Activated CD4-positive, alpha-beta T cell treated with anti-CD3 and anti-CD28 coated beads for 24 hours (primary cell): ENCODE measurements around the gene NAA30.
"Not testable (repeated sequence)": the region's sequence is repeated elsewhere in the genome, so short reads cannot be mapped to it uniquely, and the experiment has no call there.

Experiments used
- DNase-seq, 2 donors: peaks; one replicate each; pipeline ENCODE4 v3.0.0-alpha.2; 2020; ENCODE audit warnings: low read depth in 2 of 2

Gene NAA30

DNA sequence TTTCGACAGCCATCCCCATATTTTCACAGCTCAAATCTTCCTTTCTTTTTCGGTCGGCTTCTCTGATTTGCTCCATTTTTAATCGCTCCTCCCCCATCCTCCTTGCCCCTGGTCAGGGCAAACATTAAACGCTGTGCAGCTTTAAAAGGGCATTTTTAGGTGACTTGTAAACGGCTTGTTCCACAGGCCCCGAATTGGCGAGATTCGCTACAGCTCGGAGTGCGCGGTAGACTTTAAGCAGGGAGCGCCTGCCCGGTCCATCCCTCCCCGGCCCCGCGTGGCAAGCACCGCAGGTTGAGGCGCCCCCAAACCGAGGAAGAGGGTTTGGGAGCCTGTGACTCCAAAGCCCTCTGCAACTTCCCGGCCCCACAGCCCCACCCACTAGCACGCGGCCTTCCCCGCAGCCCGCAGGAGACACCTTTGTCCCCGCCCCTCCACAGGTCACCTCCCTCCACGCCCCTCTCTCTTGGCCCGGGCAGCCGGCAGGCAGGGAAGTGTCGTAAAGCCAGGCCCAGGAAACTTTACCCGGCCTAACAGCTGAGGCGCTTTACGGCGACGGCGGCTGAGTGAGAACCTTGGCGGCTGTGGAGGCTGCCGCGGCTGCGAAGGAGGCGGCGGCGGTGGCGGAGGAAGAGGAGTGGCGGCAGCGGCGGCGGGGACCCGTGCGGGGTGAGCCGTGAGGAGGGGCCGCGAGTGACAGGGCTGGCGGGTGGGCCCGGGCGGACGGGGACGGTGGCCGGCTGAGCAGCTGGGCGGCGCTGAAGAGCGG is at the start of gene NAA30:
NAA30 (plus strand) TSS at position 550 of the 769 bp plus-strand sequence. CDS start 372 bp downstream, outside the sequence.
- DNase-seq: peak; percentile 84 to 90

DNA sequence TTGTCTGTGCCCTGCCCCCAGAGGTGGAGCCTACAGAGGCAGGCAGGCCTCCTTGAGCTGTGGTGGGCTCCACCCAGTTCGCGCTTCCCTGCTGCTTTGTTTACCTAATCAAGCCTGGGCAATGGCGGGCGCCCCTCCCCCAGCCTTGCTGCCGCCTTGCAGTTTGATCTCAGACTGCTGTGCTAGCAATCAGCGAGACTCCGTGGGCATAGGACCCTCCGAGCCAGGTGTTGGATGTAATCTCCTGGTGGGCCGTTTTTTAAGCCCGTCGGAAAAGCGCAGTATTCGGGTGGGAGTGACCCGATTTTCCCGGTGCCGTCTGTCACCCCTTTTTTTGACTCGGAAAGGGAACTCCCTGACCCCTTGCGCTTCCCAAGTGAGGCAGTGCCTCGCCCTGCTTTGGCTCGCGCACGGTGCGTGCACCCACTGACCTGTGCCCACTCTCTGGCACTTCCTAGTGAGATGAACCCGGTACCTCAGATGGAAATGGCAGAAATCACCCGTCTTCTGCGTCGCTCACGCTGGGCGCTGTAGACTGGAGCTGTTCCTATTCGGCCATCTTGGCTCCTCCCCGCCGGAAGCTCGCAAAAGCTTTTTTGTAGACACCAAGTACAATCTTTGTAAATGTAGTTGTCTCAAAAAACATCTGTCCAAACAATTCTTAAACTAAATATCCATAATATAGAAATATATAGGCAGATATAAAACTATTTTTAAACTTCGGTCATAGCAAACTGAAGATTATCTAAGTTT is 46.7 kb upstream of the NAA30 start:
- not testable (repeated sequence) for DNase-seq

DNA sequence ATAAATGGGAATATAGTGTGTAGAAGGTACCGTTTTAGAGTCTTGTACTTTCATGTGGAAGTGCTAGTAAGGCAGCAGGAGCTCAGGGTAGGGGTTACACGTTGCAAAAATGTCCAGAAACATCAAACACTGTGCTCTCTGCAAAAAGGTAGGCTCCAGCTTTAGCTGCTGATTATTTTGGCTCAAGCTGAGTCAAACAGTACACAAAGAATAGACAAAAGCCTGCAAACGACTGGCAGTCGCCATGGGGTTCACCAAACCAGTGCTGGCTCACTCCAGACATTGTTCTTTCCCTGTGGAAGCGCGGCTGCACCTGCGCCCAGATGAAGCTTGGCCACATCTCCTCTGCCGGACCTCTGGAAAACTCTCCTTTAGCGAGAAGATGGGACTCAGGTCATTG is 45.3 kb upstream of the NAA30 start:
- DNase-seq: no peak

DNA sequence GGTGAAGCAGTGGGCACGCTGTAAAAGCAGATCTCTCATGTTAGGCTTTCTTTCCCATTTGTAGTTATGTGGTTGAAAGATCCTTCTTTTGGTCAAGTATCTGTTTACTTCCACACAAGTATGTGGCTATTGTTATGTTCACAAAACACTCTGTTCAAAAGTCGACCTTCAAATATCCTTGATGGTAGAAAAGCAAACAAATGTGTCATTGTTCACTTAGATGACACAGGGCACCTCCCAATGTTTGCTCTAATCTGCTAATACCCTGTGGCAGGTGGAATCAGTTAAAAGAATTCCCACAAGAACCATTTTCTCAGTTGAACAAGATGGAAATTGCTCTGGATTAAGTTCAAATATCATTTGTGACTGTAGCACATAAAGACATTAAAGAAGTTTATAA is 43.6 kb upstream of the NAA30 start:
- no peak for DNase-seq

DNA sequence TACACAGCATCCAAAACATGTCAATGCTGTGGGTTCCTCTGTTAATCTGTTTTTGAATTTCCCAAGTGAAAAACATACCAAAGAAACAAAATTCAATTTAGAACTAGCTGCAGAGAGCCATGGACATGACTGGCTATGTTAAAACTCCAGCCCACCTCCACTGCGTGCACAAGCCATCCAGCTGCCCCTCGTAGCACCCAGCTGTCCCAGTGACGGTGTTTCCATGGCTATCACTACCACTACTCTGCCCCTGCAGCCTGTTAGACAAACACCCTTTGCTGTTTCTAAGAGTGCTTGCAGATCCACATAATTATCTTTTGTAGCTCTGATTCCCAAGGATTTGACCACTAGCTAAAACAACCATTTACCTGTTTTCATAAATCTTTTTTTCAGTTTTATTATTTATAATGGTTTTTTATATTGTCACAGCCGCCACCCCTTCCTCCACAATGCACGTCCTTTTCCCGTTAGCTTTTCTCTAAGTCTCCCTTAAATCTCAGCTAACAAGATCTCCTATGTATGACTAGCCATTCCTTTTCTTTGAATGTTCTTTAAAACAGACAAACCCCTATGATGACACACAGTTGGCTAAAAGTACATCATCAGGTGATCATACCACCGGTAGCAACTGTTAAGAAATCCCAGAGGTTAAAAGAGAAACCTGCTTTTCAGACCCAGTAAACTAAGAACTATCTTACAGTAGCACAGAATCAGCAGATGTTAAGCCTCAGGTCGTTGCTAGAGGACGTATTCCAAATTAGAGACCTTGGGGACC is 37.8 kb upstream of the NAA30 start:
- DNase-seq: no peak

DNA sequence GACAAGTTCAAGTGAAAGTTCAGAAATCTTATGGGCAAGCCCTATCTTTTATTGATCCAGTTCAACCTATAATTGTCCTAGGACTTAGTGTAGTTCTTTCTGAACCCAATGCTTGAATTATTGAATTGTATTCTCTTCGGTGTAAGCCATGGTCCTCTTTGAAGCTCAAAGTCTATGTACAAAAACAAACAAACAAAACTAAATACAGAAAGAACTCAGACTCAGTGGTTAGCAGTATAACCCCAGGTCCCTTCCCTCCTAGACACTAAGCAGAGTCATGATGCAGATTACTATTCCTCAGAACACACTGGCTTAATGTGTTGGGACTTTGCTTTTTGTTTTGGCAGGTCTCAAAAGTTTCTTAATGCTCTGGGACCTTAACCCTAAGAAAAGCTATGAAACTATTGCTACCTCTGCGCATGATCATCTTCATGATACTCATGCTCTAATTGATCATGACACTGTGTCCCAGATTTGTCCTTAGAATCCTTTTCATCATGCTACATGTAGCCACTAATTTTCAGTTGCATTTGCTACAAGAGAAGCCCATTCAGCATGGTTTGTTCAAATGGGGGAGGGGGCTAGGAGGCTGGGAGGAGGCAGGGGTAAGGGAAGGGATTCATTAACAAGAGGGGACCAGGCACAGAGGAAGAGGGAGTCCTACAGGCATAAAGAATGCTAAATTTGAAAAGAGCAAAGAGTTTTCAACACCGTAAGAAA is 35.1 kb upstream of the NAA30 start:
- DNase-seq: no peak

DNA sequence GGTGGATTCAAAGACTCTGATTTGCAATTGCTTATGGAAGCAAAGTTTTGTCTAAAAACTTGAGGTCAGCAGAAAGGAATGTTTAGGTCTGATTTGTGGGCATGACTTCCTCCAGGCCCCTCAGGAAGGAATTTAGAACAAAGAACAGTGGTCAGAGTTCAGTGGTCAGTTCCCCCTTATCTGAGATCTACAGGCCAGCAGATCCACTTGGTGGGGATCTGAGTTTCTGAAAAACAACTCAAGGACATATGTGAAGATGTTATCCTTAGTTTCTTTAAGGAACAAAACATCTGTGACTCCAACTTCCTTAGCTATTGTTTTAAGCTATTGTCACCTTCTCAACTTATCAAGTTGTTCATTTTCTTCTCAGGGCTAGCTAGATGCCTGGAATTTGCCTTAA is 28.0 kb upstream of the NAA30 start:
- no peak for DNase-seq

DNA sequence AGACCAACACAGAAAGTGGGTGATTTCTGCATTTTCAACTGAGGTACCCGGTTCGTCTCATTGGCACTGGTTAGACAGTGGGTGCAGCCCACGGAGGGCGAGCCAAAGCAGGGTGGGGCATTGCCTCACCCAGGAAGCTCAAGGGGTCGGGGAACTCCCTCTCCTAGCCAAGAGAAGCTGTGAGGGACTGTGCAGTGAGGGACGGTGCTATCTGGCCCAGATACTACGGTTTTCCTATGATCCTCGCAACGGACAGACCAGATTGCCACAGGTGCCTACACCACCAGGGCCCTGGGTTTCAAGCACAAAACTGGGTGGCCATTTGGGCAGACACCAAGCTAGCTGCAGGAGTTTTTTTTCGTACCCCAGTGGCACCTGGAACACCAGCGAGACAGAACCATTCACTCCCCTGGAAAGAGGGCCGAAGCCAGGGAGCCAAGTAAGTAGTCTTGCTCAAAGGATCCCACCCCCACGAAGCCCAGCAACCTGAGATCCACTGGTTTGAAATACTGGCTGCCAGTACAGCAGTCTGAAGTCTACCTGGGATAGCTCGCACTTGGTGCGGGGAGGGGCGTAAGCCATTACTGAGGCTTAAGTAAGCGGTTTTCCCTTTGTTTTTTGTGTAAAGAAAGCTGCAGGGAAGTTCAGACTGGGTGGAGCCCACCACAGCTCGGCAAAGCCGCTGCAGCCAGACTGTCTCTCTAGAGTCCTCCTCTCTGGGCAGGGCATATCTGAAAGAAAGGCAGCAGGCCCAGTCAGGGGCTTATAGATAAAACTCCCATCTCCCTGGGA is 25.5 kb upstream of the NAA30 start:
- no peak for DNase-seq

DNA sequence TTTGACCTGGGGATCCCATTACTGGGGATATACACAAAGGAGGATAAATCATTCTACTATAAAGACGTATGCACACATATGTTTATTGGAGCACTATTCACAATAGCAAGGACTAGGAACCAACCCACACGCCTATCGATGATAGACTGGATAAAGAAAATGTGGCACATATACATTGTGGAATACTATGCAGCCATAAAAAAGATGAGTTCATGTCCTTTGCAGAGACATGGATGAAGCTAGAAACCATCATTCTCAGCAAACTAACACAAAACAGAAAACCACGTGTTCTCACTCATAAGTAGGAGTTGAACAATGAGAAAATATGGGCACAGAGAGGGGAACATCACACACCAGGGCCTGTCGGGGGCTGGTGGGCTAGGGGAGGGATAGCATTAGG is 20.2 kb upstream of the NAA30 start:
- DNase-seq: not testable (repeated sequence)

DNA sequence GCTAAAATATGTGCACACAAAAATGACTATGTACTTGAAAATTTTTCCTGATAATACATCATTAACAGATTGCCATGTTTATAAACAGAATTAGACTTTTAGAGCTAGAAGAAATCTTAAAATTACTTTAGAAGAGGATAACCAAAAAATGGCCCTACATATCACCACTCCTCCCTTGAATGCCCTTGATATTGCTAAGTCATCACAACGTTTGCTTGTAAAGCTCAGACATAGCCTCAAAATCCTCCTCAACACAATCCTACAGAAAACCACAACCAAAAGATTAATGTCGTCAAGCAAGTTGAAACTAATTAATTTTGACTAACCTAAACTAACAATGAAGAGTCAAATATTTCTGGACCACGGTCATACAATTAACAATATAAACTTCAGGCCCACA is 19.4 kb upstream of the NAA30 start:
- DNase-seq: no peak

DNA sequence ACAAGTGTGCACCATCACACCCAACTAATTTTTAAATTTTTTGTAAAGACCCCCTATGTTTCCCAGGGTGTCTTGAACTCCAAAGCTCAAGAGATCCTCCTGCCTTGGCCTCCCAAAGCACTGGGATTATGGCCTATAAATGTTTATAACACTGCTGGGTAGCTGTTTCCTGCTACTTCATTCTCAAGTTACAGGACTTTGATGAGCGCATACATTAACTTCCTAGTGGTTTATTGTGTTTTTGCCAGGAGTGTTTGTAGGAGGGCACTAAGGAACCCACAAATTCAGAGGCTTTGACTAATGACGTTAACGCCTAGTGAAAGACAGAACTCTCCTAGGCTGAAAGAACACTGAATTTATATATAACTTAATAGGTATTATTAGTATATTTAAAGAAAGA is 15.2 kb upstream of the NAA30 start:
- DNase-seq: no peak

DNA sequence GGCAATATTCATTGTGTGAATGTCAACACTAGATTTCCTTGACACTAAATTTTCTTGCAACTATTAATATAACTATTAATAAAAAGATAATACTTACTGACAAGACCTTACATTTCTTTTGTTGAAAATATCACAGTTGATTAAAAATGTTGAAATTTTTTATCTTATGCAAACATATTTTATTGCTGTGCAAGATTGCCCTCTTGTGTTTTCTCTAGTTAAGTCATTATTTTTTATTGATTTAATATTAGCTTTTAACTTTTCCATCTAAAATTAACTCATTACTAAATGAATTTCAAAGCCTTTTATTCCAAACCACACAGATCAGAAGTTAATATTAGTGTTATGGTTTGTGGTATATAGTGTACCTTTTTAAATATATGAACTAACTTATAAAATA is 11.7 kb upstream of the NAA30 start:
- DNase-seq: no peak

DNA sequence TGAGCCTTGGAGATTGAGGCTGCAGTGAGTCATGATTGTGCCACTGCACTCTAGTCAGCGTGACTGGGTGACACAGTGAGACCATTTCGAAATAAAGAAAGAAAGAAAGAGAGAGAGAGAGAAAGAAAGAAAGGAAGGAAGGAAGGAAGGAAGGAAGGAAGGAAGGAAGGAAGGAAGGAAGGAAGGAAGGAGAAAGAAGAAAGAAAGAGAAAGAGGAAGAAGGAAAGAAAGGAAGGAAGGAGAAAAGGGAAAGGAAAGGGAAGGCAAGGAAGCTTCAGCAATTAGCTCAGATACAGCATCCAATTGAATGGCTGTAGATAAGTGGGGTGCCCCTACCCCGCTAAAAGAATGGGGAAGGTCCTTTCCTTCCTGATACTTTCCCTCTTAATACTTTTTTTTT is 9.5 kb upstream of the NAA30 start:
- no peak for DNase-seq

DNA sequence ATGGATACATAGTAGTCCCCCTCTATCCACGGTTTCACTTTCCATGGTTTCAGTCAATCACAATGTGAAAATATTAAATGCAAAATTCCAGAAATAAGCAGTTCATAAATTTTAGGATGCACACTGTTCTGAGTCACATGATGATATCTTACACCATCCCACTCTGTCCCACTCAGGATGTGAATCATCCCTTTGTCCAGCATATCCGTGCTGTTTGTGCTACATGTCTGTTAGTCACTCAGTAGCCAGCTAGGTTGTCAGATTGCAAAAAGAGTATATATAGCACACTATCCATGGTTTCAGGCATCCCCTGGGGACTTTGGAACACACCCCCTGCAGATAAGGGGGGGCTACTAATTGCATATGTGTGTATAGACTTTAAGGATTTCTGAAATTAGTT is 8.1 kb upstream of the NAA30 start:
- DNase-seq: no peak

DNA sequence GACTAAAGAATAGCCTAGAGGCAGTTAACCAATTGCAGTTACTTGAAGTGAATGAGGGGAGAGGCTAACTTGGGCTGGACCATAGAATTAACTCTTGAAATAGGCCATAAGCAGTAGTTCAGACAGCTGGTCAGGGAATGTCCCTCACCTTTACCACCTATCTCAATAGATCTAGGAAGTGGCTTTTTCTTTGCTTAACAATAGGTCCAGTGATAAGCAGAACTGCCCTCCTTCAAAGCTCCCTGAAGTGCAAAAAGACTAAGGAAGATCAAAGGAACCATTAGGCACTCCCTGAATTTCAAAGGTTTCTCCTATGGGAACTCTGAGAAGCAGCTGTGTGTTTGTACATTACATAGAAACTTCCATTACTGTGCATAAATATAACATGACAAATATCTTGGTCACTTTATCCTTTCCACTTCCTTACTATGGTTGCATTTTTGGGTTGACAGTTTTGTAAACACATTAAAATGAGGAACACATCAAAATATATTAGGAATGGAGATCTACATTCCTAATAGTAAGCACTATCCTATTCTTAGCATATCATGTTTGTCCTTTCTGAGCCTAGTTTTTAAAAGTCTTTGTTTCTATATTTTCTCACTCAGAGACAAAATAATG is 7.2 kb upstream of the NAA30 start:
- DNase-seq: no peak

DNA sequence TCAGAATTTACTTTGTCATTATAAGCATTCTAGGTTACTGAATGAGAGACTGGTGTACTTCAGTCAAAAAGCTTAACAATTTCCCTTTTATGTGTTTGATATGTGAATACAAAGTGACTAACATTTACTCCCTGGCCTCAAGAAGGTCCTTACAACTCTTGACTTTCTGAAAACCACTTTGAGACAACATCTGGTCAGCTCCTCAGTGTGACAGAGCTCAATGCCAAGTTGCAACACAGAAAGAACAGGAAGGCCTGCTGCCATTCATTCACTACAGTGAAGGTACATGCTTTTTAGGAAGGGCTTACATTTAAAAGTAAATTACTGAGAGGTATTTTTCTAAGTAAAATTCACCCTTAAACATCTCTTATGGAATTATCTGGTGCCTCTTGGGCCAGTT is 2.3 kb upstream of the NAA30 start:
- DNase-seq: no peak

DNA sequence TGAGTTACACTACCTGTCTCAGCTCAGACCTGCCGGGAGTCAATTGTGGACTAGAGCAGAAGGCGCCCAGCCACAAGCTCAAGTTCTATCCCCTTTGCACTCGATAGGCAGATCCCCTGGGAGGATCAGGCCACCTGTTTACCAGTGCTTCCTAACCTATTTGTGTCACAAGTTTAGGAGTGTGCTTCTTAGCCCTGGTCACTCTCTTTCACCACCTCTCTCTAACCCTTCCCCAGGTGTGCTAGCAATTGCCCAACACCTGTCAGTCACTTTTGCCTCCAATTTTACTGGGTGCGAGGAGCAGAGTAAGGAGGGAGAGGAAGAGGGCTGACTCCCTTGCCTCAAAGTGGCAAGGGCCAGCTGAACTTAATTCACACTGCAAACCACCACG is 745 bp upstream of the NAA30 start:
- no peak for DNase-seq

DNA sequence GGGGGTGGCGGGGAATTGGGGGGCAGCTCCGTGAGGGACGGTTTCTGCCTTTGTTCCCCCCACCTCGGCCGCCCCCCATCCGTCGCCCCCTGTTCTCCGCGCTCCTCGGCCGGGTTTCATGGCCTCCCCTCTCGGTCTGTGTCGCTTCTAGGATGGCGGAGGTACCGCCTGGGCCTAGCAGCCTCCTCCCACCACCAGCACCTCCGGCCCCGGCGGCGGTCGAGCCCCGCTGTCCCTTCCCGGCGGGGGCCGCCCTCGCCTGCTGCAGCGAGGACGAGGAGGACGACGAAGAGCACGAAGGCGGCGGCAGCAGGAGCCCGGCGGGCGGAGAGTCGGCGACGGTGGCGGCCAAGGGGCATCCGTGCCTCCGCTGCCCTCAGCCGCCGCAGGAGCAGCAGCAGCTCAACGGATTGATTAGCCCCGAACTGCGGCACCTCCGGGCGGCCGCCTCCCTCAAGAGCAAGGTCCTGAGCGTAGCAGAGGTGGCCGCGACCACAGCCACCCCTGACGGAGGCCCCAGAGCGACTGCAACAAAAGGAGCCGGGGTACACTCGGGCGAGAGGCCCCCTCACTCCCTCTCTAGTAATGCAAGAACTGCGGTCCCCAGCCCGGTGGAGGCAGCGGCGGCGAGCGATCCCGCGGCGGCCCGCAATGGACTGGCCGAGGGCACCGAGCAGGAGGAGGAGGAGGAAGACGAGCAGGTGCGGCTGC is 575 bp downstream of the NAA30 start:
- DNase-seq: peak; percentile 3 to 10

DNA sequence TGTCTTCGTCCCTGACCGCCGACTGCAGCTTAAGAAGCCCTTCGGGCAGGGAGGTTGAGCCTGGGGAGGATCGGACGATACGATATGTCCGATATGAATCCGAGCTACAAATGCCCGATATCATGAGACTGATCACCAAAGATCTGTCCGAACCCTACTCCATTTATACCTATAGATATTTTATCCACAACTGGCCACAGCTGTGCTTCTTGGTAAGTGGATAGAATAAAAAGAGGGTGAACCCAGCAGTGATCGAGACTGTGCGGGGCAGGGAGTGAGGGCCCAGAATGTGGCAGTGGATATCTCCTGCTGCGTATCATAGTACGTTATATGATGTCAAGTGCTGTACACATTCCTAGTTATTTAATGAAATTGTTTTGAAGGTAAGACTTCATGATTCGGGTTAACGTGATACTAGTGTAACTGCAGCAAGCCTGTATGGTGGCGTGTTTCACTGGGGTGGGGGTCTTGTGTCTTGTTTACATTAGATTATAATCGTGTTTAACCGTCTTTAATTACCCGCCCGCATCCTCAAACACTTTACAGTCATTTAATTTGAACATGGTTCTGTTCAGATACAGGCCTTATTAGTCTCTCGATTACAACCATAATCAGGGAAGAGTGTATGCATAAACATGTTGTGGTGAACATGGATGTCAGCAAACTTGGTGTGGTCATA is 1.3 kb downstream of the NAA30 start:
- DNase-seq: no peak
